Peyer's patch (tissue), 4 donors: ENCODE measurements around the gene CYP1A1. TPM values are rescaled to one million over a fixed set of nuclear protein-coding genes. Genes with fewer than 3 reads are reported as not detected.

Source experiments
- DNase-seq, 3 donors: peaks; one replicate each; pipeline ENCODE4 v3.0.0-alpha.2; 2017 to 2019
- H3K27ac ChIP-seq, 4 donors: fragments of 200-600 bp; sonication (generic); one replicate each; pipeline ENCODE4 v1.5.1; 2016 to 2019
- H3K27me3 ChIP-seq, 2 donors: fragments of 200-600 bp; sonication (generic); one replicate each; pipeline ENCODE4 v1.5.1; 2019
- H3K36me3 ChIP-seq, 3 donors: fragments of 200-600 bp; sonication (generic); one replicate each; pipeline ENCODE4 v1.5.1; 2016 to 2019
- H3K4me1 ChIP-seq, 4 donors: fragments of 200-600 bp; sonication (generic); one replicate each; pipeline ENCODE4 v1.5.1; 2016 to 2019
- H3K4me3 ChIP-seq, 4 donors: fragments of 200-600 bp; sonication (generic); 1 replicate in 3 of 4; 2 replicates in 1 of 4; pipeline ENCODE4 v1.5.1; 2016 to 2019; ENCODE audit warnings: mild to moderate bottlenecking in 1 of 4
- H3K9me3 ChIP-seq, 4 donors: fragments of 200-600 bp; sonication (generic); one replicate each; pipeline ENCODE4 v1.5.1; 2016 to 2019; ENCODE audit warnings: mild to moderate bottlenecking in 1 of 4
- CTCF ChIP-seq, 6 experiments: fragments of 450-650 bp in 4 of 6; fragments of 200-600 bp in 2 of 6; sonication (generic) in 1 of 6; IDR thresholded peaks; one replicate each; pipeline ENCODE4 v1.5.1; 2017 to 2019; ENCODE audit warnings: antibody characterized with exemption in 6 of 6, mild to moderate bottlenecking in 3 of 6, moderate library complexity in 1 of 6
- POLR2A ChIP-seq, 2 donors: fragments of 450-650 bp; IDR thresholded peaks; one replicate each; pipeline ENCODE4 v1.5.1; 2017; ENCODE audit warnings: antibody characterized with exemption in 2 of 2, mild to moderate bottlenecking in 2 of 2, moderate library complexity in 2 of 2
- total RNA-seq, 4 donors: library from RNA; depleted of rRNA; stranded (reverse); fragments of >200 nt; gene quantifications; one replicate each; pipeline ENCODE4 v1.1.0, GENCODE V29; 2016

The CYP1A1 gene
- total RNA-seq, 4 donors from 2014 or later: 0.70 to 3.3 TPM; not detected in 2

GRCh38 chr15:74758736-74759135, 33.4 kb upstream of the CYP1A1 start:
- H3K36me3 ChIP-seq: no peaks in the 10 kb centered on the region
- no peak for DNase-seq
- TF ChIP-seq CTCF (IDR thresholded peaks at IDR 0.05): no peak
- TF ChIP-seq POLR2A (IDR thresholded peaks at IDR 0.05): no peak
- no peaks in the 10 kb centered on the region for H3K27me3 ChIP-seq
- no peaks in the 10 kb centered on the region for H3K9me3 ChIP-seq
- H3K4me3 ChIP-seq: no peak overlapping the region
- no peaks in the 10 kb centered on the region for H3K4me1 ChIP-seq
- H3K27ac ChIP-seq: no peak overlapping the region

GRCh38 chr15:74754593-74755215, 29.4 kb upstream of the CYP1A1 start:
- no peaks in the 10 kb centered on the region for H3K36me3 ChIP-seq
- no peaks in the 10 kb centered on the region for H3K9me3 ChIP-seq
- DNase-seq: no peak
- no peaks in the 10 kb centered on the region for H3K4me1 ChIP-seq
- H3K27ac ChIP-seq: no peak overlapping the region
- TF ChIP-seq POLR2A (IDR thresholded peaks at IDR 0.05) (no peak), CTCF (IDR thresholded peaks at IDR 0.05) (no peak)
- H3K27me3 ChIP-seq: no peaks in the 10 kb centered on the region
- H3K4me3 ChIP-seq: no peak overlapping the region

GRCh38 chr15:74752531-74752930, 27.2 kb upstream of the CYP1A1 start:
- H3K27ac ChIP-seq: no peak overlapping the region
- H3K9me3 ChIP-seq: no peaks in the 10 kb centered on the region
- H3K4me3 ChIP-seq: no peak overlapping the region
- no peaks in the 10 kb centered on the region for H3K4me1 ChIP-seq
- TF ChIP-seq POLR2A (IDR thresholded peaks at IDR 0.05): no peak
- no peak for DNase-seq
- H3K36me3 ChIP-seq: no peaks in the 10 kb centered on the region
- no peaks in the 10 kb centered on the region for H3K27me3 ChIP-seq

GRCh38 chr15:74752011-74752410, 26.7 kb upstream of the CYP1A1 start:
- Histone ChIP-seq H3K9me3 (no peaks in the 10 kb centered on the region), H3K27me3 (no peaks in the 10 kb centered on the region), H3K36me3 (no peaks in the 10 kb centered on the region), H3K4me1 (no peaks in the 10 kb centered on the region), H3K4me3 (no peak overlapping the region), H3K27ac (no peak overlapping the region)
- DNase-seq: no peak
- TF ChIP-seq POLR2A (IDR thresholded peaks at IDR 0.05) (no peak), CTCF (IDR thresholded peaks at IDR 0.05) (no peak)

GRCh38 chr15:74750751-74751150, 25.4 kb upstream of the CYP1A1 start:
- no peak overlapping the region for H3K4me3 ChIP-seq
- H3K27me3 ChIP-seq: no peaks in the 10 kb centered on the region
- no peak overlapping the region for H3K27ac ChIP-seq
- H3K4me1 ChIP-seq: no peaks in the 10 kb centered on the region
- no peaks in the 10 kb centered on the region for H3K36me3 ChIP-seq
- H3K9me3 ChIP-seq: no peaks in the 10 kb centered on the region
- TF ChIP-seq CTCF (IDR thresholded peaks at IDR 0.05): no peak
- no peak for TF ChIP-seq POLR2A (IDR thresholded peaks at IDR 0.05)
- DNase-seq: no peak

GRCh38 chr15:74749832-74750231, 24.5 kb upstream of the CYP1A1 start:
- Histone ChIP-seq H3K9me3 (no peaks in the 10 kb centered on the region), H3K4me3 (no peak overlapping the region), H3K27me3 (no peaks in the 10 kb centered on the region), H3K4me1 (no peaks in the 10 kb centered on the region), H3K36me3 (no peaks in the 10 kb centered on the region), H3K27ac (no peak overlapping the region)
- DNase-seq: no peak
- TF ChIP-seq POLR2A (IDR thresholded peaks at IDR 0.05) (no peak), CTCF (IDR thresholded peaks at IDR 0.05) (no peak)
